Muscle of arm (tissue), 12 donors: Measurements from ENCODE around the gene CCDC141. TPM values are rescaled to one million over a fixed set of nuclear protein-coding genes. Genes with fewer than 3 reads are reported as not detected.
"Not testable (repeated sequence)": the region's sequence is repeated elsewhere in the genome, so short reads cannot be mapped to it uniquely, and the experiment has no call there.

Experiments
- DNase-seq: peaks from one replicate; pipeline ENCODE4 v3.0.0-alpha.2; 2013
- polyA plus RNA-seq, 12 donors: library from polyadenylated mRNA; unstranded; fragments of 120-200 nt; gene quantifications; one replicate each; pipeline ENCODE4 v1.2.1, GENCODE V29; 2013; ENCODE audit not compliant: insufficient read length in 12 of 12

CCDC141 gene
- polyA plus RNA-seq, 12 donors: 20.9 to 82.6 (median 69.1) TPM; not detected in 1

DNA sequence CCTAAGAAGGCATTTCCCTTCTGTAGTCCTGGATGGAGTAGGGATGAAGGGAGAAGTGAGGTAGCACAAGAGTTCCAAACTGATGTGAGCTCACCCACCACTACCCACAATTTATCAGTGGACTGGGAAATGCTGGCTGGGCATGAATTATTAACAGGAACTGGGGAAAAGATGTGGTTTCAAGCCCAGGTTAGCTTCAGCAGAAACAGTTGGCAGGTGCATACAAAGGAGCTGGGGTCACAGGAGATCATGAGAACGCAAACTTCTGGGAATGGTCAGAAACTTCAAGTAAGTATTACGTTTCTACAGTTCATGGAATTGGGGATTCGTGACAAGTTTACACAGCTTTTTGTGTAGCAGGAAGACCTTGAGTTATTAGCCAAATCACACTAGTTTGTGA lies 5.4 kb downstream of the CCDC141 start:
- DNase-seq: no peak

DNA sequence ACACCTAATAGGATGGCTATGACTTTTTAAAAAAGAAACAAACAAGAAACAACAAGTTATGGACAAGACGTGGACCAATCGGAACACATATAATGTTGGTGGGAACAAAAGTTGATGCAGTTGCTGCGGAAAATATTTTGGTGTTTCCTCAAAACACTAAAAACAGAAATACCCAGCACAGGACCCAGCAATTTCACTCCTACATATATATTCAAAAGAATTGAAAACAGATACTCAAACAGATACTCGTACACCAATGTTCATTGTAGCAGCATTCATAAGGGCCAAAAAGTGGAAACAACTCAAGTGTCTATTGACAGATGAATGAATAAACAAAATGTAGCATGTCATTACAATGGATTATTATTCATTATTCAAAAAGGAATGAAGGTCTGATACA lies 12.1 kb downstream of the CCDC141 start:
- no peak for DNase-seq

GRCh38 chr2:179036353-179036905 lies 13.5 kb downstream of the CCDC141 start:
- DNase-seq: no peak

DNA sequence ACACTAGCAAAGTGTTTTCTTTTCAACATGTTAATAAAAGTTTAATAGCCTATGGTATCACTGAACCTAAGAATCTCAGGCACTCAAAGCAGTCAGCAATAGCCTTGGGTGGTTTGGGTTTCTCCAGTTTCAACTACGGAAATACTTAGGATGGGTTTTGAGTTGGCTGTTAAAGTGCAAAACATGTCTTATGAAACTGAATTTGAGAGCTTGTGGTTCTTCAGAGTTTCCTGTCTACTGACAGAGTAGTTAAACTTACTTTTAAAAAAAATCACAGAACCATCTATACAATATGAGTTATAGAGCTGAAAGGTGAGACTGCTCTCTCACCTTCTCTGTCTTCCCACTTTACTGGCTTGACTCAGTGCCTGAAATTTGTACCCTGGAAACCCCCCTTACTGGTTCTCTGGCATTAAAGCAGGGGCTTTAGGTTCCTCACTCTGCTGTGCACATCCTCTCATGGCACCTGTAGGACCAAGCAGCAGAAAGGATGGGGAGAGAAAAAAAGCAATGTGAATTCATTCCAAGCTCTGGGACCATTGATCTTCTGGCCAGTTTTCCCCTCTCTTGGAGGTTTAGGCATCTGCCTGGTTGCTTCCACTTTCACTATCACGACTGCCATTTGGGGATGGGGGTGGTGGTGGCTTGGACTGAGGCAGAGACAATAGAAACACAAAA lies 18.1 kb downstream of the CCDC141 start:
- no peak for DNase-seq

GRCh38 chr2:179024445-179024844 lies 25.5 kb downstream of the CCDC141 start:
- DNase-seq: no peak

DNA sequence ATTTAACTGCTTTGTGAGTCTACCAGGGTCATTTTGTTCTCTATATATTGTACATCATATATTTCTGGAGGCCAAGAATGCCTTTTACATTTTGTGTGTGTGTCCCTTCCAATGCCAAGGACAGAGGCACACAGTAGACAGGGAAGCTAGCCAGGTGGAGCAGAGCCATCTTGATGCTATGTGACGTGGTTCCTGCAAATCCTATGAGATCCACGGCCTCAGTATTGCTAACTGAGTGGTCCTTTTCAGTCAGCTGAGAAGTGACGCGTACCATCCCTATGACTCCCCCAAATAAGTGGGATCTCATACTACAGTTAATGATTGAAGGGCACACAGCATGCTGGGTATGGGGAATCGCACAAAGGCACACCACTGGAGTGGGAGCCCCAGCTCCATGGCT lies 27.3 kb downstream of the CCDC141 start:
- DNase-seq: no peak

DNA sequence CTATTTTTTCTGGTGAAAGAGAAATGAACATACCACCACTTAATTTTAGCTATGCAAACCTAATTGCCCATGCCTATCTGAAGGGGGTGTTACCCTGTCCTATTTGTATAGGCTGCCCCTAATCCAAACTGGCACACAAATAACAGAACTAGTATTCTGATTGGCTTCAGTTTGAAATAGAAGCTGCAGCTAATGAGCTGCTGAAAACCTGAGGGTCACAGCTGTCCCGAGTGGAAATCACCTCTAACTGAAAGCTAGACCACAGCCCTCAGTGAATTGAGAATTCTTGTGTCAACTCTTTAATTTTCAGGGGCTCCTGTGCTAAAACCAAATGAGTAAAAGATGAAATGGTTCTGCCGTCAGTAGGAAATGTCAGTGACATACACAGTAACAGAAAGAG lies 28.7 kb downstream of the CCDC141 start:
- no peak for DNase-seq

DNA sequence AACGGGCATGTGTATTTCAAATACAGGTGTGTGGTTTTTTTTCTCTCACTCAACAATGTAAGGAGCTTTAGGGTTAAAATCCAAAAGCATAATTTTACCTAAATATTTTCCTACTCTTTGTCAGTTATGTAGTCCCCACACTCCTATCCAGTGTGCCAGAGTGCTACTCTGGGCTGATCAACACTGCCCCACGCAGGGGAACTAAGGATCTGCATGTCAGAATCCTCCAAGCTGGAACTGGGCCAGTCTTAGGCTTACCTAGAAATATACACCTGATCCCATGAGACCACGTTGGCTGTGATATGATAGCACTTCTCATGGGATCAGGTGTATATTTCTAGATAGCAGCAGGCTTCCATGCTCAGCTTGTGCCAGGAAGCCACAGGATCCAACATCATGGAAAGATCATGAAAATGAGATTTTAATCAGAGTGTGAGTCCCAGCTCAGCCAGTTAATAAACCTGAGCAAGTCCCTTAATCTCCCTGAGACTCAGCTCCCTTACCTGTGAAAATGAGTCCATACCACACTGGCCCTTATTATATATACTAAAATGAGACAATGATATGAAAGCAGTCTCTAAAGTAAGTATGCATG lies 29.7 kb downstream of the CCDC141 start:
- no peak for DNase-seq

DNA sequence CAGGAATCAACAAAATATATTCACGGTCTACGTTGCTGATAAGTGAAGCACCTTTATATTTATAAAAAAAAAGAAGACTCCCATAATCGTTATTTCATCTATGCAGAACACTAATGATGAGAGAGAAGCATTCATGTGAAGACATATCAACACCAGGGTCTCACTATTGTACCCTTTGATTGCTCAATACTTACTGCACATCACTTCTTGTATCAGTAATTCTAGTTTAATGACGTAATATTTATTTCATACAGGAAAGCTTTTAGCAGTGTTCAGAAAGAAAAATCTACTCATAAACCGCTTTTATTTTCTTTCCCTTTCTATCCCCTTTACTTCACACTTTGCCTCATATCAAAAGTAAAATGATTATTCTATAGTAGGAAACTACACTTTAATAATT lies 30.7 kb downstream of the CCDC141 start:
- DNase-seq: no peak

DNA sequence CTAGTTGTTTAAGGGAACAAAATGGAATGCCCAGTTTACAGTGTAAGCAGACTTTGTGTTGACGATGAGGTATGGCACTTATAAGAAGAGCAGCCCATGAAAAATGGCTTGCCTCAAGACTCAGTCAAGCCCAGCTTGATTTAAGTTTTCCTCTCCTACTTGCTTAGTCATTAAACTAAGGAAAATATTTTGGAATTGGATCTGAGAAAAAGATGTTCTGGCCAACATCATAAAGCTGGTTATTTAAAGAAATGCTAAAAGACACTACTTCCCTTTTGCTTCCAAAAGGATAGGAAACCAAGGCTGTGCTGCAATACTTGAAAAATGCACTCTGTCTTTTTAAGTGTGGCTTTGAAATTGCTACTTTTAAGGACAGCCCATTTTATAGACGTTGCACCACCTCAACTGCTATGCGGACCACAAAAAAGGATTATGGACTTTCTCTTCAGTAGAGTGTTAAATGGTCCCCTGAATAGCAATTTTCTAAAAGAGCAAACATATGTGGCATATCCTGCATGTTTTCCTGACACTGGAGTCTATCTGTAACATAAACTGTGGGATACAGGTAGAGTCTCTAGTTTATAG lies 32.1 kb downstream of the CCDC141 start:
- no peak for DNase-seq

DNA sequence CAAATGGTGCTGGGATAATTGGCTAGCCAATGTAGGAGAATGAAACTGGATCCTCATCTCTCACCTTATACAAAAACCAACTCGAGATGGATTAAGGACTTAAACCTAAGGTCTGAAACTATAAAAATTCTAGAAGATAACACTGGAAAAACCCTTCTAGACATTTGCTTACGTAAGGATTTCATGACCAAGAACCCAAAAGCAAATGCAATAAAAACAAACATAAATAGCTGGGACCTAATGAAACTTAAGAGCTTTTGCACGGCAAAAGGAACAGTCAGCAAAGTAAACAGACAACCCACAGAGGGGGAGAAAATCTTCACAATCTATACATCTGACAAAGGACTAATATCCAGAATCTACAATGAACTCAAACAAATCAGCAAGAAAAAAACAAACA lies 35.7 kb downstream of the CCDC141 start:
- DNase-seq: not testable (repeated sequence)

- DNase-seq: no peak
Measured at GRCh38 chr2:179005976-179006375, 44.0 kb downstream of the CCDC141 start.

DNA sequence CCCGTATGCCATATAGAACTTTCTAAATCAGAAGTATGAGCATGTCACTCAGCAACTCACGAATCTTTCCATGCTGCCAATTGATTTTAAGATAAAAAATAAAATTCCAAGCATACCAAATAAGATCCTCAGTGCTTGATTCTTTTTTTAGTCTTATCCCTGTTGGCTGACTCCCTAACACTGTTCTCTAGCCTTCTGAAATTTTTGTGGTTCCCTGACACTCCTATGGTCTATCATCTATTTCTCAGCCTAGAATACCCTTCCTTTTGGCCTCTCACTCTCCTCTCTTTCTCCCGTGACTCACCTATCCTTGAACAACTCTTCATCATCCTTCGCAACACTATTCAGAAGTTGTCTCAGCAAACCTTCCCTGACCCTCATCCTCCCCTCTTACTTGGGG lies 50.5 kb downstream of the CCDC141 start:
- no peak for DNase-seq

DNA sequence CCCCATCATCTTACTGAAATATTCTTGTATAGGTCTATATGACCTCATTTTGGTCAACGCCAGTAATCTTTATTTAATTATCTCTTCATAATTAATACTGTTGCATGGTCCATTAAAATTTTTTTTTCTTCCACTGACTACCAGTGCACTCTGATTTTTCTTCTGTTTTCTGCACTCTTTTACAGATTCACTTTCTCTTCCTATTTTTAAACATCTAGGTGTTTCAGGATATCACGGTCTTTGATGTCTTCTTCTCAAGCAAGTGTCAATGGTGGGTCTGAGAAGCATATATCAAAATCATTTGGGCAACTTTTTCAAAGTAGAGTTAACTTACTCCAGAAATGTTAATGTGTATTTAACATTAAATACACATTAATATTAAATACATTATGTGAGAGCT lies 51.4 kb downstream of the CCDC141 start:
- no peak for DNase-seq

DNA sequence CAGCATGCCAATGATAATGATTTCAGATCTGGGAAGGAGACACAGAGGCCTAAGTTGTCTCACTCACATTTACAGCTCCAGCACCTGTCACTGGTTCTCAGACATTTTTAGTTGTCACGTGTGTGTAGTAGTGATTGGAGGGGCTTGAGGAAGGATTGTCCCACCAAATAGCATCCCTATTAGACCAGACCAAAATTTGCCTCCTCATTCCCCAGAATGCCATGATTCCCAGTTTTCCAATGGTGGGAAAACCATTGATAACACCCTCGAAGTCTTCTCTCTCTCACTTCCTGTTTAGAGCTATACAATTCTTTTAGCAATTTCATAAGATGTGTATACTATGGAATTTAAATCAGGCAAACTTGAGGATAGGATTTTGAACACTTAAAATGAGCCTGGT lies 52.5 kb downstream of the CCDC141 start:
- no peak for DNase-seq

GRCh38 chr2:178997067-178997466 lies 52.9 kb downstream of the CCDC141 start:
- no peak for DNase-seq

DNA sequence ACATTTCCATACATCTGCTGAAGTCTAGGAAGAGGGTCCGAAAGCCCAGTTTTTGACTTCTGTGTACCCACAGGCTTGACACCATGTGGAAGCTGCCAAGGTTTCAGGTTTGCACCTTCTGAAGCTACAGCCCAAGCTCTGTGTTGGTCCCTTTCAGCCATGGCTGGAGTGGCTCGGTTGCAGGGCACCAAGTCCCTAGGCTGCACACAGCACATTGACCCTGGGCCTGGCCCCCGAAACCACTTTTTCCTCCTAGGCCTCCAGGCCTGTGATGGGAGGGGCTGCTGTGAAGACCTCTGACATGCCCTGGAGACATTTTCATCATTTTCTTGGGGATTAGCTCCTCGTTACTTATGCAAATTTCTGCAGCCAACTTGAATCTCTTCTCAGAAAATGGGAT lies 55.7 kb downstream of the CCDC141 start:
- no peak for DNase-seq

GRCh38 chr2:178993788-178994187 lies 56.1 kb downstream of the CCDC141 start:
- DNase-seq: no peak

DNA sequence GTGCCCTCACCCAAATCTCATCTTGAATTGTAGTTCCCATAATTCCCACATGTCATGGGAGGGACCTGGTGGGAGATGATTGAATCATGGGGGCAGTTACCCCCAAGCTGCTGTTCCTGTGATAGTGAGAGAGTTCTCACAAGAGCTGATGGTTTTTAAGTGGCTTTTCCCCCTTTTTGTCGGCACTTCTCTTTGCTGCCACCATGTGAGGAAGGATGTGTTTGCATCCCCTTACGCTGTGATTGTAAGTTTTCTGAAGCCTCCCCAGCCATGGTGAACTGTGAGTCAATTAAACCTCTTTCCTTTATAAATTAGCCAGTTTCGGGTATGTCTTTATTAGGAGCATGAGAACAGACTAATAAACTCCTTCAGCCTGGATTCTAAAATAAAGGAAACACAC lies 57.2 kb downstream of the CCDC141 start:
- DNase-seq: not testable (repeated sequence)

- no peak for DNase-seq
Measured at GRCh38 chr2:178990533-178991241, 59.2 kb downstream of the CCDC141 start.

- not testable (repeated sequence) for DNase-seq
Measured at GRCh38 chr2:178989424-178989823, 60.5 kb downstream of the CCDC141 start.

GRCh38 chr2:178982652-178983051 lies 67.3 kb downstream of the CCDC141 start:
- not testable (repeated sequence) for DNase-seq

DNA sequence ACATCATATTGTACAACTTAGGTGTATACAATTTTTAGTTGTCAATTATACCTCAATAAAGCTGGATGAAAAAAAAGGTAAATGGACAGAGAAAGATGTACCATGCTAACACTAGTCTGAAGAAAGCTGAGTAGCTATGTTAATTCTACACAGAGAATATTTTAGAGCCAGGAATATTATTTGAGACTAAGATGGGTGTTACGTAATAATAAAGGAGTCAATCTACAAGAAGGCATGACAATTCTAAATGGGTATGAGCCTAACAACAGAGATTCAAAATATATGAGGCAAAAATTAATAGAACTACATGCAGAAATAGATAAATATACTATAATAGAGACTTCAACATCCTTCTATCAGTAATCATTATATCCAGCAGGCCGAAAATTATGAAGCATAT lies 69.1 kb downstream of the CCDC141 start:
- DNase-seq: no peak
